GM23338 (cell line): ENCODE measurements around the gene CFAP410. TPM values are rescaled to one million over a fixed set of nuclear protein-coding genes. Genes with fewer than 3 reads are reported as not detected.

Source experiments
- ATAC-seq: fragments of 200-7000 bp; cut with Tn5 transposase; 3 replicates; pipeline ENCODE4 v1.9.1; 2020
- DNase-seq: peaks from one replicate; pipeline ENCODE4 v3.0.0-alpha.2; 2015; ENCODE audit warnings: low spot score
- H2AFZ ChIP-seq: fragments of 200-600 bp; sonication (generic); 2 replicates; pipeline ENCODE4 v1.8.0; 2016; ENCODE audit warnings: antibody characterized with exemption, mild to moderate bottlenecking, moderate library complexity
- H3F3A ChIP-seq: fragments of 200-600 bp; sonication (generic); replicated peaks from 2 replicates; pipeline ENCODE4 v1.8.0; 2017; ENCODE audit warnings: antibody characterized with exemption, mixed run types, low read depth
- H3K27ac ChIP-seq: fragments of 200-600 bp; sonication (generic); 2 replicates; pipeline ENCODE4 v1.6.1; 2016; ENCODE audit warnings: low read depth
- H3K27me3 ChIP-seq: fragments of 200-600 bp; sonication (generic); 2 replicates; pipeline ENCODE4 v1.8.0; 2016; ENCODE audit warnings: mild to moderate bottlenecking, mixed run types, moderate library complexity; ENCODE audit not compliant: insufficient read depth
- H3K36me3 ChIP-seq: fragments of 200-600 bp; sonication (generic); 2 replicates; pipeline ENCODE4 v1.8.0; 2016; ENCODE audit warnings: mild to moderate bottlenecking; ENCODE audit not compliant: insufficient read depth
- H3K4me1 ChIP-seq: fragments of 200-600 bp; sonication (generic); 2 replicates; pipeline ENCODE4 v1.8.0; 2016; ENCODE audit warnings: mild to moderate bottlenecking, moderate library complexity; ENCODE audit not compliant: insufficient read depth
- H3K4me2 ChIP-seq: fragments of 200-600 bp; sonication (generic); 2 replicates; pipeline ENCODE4 v1.7.1; 2017; ENCODE audit warnings: mixed run types
- H3K4me3 ChIP-seq: fragments of 200-600 bp; sonication (generic); 2 replicates; pipeline ENCODE4 v1.6.1; 2016; ENCODE audit warnings: mixed run types
- H3K79me2 ChIP-seq: fragments of 200-600 bp; sonication (generic); replicated peaks from 2 replicates; pipeline ENCODE4 v1.8.0; 2017; ENCODE audit warnings: mild to moderate bottlenecking; ENCODE audit not compliant: insufficient read depth
- H3K9me2 ChIP-seq: fragments of 200-600 bp; sonication (generic); 2 replicates; pipeline ENCODE4 v1.8.0; 2017; ENCODE audit not compliant: insufficient read depth
- H4K20me1 ChIP-seq: fragments of 200-600 bp; sonication (generic); replicated peaks from 2 replicates; pipeline ENCODE4 v1.8.0; 2017; ENCODE audit warnings: mild to moderate bottlenecking; ENCODE audit not compliant: insufficient read depth
- H3K27ac Mint-ChIP-seq: 2 replicates; pipeline ENCODE4 v1.8.0; 2020; ENCODE audit warnings: inconsistent platforms, mild to moderate bottlenecking, moderate library complexity, mixed read lengths
- H3K27me3 Mint-ChIP-seq: 3 replicates; pipeline ENCODE4 v1.8.0; 2022; ENCODE audit warnings: low read depth, mild to moderate bottlenecking, moderate library complexity, mixed read lengths, inconsistent platforms; ENCODE audit not compliant: insufficient read depth, poor library complexity
- H3K36me3 Mint-ChIP-seq: 3 replicates; pipeline ENCODE4 v1.8.0; 2021; ENCODE audit warnings: low read depth, mild to moderate bottlenecking, inconsistent platforms, moderate library complexity, mixed read lengths
- H3K4me1 Mint-ChIP-seq: 3 replicates; pipeline ENCODE4 v1.8.0; 2020; ENCODE audit warnings: mild to moderate bottlenecking, inconsistent platforms, mixed read lengths
- H3K4me3 Mint-ChIP-seq: 3 replicates; pipeline ENCODE4 v1.8.0; 2021; ENCODE audit warnings: moderate library complexity, mild to moderate bottlenecking, inconsistent platforms, mixed read lengths
- H3K9me3 Mint-ChIP-seq: 3 replicates; pipeline ENCODE4 v1.8.0; 2020; ENCODE audit warnings: moderate library complexity, mild to moderate bottlenecking, inconsistent platforms, mixed read lengths
- CREB1 ChIP-seq: fragments of 250-450 bp; sonication (Bioruptor Pico); IDR thresholded peaks from 2 replicates; pipeline ENCODE4 v1.5.0; 2020; ENCODE audit warnings: low read depth, mild to moderate bottlenecking, moderate library complexity
- EZH2 ChIP-seq: fragments of 200-600 bp; sonication (generic); IDR thresholded peaks from one replicate; pipeline ENCODE4 v1.8.0; 2017; ENCODE audit warnings: antibody characterized with exemption, mild to moderate bottlenecking, low read depth; ENCODE audit not compliant: unreplicated experiment
- EZH2phosphoT487 ChIP-seq: fragments of 200-600 bp; sonication (generic); IDR thresholded peaks from one replicate; pipeline ENCODE4 v1.8.1; 2018; ENCODE audit warnings: antibody characterized with exemption; ENCODE audit not compliant: unreplicated experiment
- JUNB ChIP-seq: IDR thresholded peaks from one replicate; pipeline ENCODE4 v1.6.1; 2016; ENCODE audit warnings: antibody characterized with exemption; ENCODE audit not compliant: unreplicated experiment
- NANOG ChIP-seq: IDR thresholded peaks from 2 replicates; pipeline ENCODE4 v1.6.1; 2016; ENCODE audit warnings: antibody characterized with exemption, borderline replicate concordance
- POLR2AphosphoS5 ChIP-seq: IDR thresholded peaks from 2 replicates; pipeline ENCODE4 v1.6.1; 2016; ENCODE audit warnings: antibody characterized with exemption, low read depth
- STAT1 ChIP-seq: IDR thresholded peaks from one replicate; pipeline ENCODE4 v1.6.1; 2016; ENCODE audit warnings: antibody characterized with exemption; ENCODE audit not compliant: unreplicated experiment
- ZNF114 ChIP-seq: fragments of 250-450 bp; sonication (Bioruptor Pico); IDR thresholded peaks from 2 replicates; pipeline ENCODE4 v1.5.0; 2020; ENCODE audit warnings: mild to moderate bottlenecking, moderate library complexity
- ZNF331 ChIP-seq: fragments of 250-450 bp; sonication (Bioruptor Pico); IDR thresholded peaks from 2 replicates; pipeline ENCODE4 v1.5.0; 2020; ENCODE audit warnings: low read depth, mild to moderate bottlenecking, moderate library complexity
- polyA plus RNA-seq: library from polyadenylated mRNA; unstranded; fragments of >200 nt; fragmentation: Nextera tagmentation; extraction: Ambion mirVana; gene quantifications from 2 replicates; pipeline ENCODE4 v1.2.1, GENCODE V29; 2016
- total RNA-seq: library from RNA; depleted of rRNA; stranded (reverse); fragments of >200 nt; shearing (Covaris generic); gene quantifications from 2 replicates; pipeline ENCODE4 v1.2.3, GENCODE V29; 2014
- TF ChIP-seq, protein P1 (sequence below): IDR thresholded peaks from one replicate; pipeline ENCODE4 v1.6.1; 2018; ENCODE audit warnings: antibody characterized with exemption; ENCODE audit not compliant: unreplicated experiment
- TF ChIP-seq, protein P2 (sequence below), 2 experiments: fragments of 200-600 bp in 1 of 2; sonication (generic) in 1 of 2; conservative IDR thresholded peaks; 2 replicates each; pipeline versions ENCODE4 v1.5.1 to v1.6.1; 2016 to 2017; ENCODE audit warnings: antibody characterized with exemption in 2 of 2, low read depth in 2 of 2, mild to moderate bottlenecking in 2 of 2, moderate library complexity in 1 of 2
- TF ChIP-seq, protein P3 (sequence below): IDR thresholded peaks from 2 replicates; pipeline ENCODE4 v1.6.1; 2016; ENCODE audit warnings: antibody characterized with exemption

Gene CFAP410
- total and polyA plus RNA-seq, 2 experiments from 2014 or later, result 11.0 to 24.0 TPM

DNA sequence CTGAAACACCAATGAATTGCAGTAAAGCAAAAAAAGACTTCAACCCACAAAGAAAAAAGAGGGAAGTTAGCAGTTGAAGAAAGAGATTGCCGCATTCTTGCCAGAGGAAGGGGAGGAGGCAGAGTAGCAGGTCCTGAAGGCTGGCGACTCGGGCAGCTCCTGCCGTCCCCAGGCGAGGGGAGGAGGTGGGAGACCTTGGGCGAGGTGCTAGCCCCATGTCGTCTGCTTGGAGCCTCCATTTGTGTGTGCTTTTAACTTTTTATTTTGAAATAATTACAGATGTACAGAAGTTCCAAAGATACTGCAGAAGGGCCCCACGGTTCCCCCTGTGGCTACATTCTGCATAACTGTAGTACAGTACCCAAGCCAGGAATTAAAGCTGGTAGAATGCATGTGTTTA, 21.0 kb upstream of the CFAP410 start:
- Histone ChIP-seq H3K4me2 (no peak overlapping the region), H3K36me3 (no peaks in the 10 kb centered on the region), H3K27ac (no peak overlapping the region), H3K4me3 (no peak overlapping the region), H3K27me3 (no peaks in the 10 kb centered on the region), H4K20me1 (no peaks in the 10 kb centered on the region), H3K9me2 (peaks cover 3% of the 10 kb centered on the region; the same call in 1 of the 2 replicates), H3K79me2 (no peaks in the 10 kb centered on the region), H3K4me1 (no peaks in the 10 kb centered on the region), H3F3A (no peaks in the 10 kb centered on the region), H2AFZ (no peak overlapping the region)
- Mint-ChIP-seq H3K4me3 (no peak overlapping the region), H3K4me1 (no peaks in the 10 kb centered on the region), H3K36me3 (no peaks in the 10 kb centered on the region), H3K27me3 (peaks cover 11% of the 10 kb centered on the region), H3K9me3 (no peaks in the 10 kb centered on the region; the same call in 2 of the 3 replicates), H3K27ac (no peak overlapping the region)
- ATAC-seq, result no peak; the same call in 2 of the 3 replicates
- TF ChIP-seq EZH2, result no peak
- TF ChIP-seq, protein P1, sequence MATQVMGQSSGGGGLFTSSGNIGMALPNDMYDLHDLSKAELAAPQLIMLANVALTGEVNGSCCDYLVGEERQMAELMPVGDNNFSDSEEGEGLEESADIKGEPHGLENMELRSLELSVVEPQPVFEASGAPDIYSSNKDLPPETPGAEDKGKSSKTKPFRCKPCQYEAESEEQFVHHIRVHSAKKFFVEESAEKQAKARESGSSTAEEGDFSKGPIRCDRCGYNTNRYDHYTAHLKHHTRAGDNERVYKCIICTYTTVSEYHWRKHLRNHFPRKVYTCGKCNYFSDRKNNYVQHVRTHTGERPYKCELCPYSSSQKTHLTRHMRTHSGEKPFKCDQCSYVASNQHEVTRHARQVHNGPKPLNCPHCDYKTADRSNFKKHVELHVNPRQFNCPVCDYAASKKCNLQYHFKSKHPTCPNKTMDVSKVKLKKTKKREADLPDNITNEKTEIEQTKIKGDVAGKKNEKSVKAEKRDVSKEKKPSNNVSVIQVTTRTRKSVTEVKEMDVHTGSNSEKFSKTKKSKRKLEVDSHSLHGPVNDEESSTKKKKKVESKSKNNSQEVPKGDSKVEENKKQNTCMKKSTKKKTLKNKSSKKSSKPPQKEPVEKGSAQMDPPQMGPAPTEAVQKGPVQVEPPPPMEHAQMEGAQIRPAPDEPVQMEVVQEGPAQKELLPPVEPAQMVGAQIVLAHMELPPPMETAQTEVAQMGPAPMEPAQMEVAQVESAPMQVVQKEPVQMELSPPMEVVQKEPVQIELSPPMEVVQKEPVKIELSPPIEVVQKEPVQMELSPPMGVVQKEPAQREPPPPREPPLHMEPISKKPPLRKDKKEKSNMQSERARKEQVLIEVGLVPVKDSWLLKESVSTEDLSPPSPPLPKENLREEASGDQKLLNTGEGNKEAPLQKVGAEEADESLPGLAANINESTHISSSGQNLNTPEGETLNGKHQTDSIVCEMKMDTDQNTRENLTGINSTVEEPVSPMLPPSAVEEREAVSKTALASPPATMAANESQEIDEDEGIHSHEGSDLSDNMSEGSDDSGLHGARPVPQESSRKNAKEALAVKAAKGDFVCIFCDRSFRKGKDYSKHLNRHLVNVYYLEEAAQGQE, result no peak
- TF ChIP-seq, protein P2, sequence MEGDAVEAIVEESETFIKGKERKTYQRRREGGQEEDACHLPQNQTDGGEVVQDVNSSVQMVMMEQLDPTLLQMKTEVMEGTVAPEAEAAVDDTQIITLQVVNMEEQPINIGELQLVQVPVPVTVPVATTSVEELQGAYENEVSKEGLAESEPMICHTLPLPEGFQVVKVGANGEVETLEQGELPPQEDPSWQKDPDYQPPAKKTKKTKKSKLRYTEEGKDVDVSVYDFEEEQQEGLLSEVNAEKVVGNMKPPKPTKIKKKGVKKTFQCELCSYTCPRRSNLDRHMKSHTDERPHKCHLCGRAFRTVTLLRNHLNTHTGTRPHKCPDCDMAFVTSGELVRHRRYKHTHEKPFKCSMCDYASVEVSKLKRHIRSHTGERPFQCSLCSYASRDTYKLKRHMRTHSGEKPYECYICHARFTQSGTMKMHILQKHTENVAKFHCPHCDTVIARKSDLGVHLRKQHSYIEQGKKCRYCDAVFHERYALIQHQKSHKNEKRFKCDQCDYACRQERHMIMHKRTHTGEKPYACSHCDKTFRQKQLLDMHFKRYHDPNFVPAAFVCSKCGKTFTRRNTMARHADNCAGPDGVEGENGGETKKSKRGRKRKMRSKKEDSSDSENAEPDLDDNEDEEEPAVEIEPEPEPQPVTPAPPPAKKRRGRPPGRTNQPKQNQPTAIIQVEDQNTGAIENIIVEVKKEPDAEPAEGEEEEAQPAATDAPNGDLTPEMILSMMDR (conservative IDR thresholded peaks at IDR 0.05; ENCODE audit: low read depth in 2 of 2), result peak in 1 of 2 experiments; percentile 32; a peak in 2 of 4 replicates
- no peak for DNase-seq

DNA sequence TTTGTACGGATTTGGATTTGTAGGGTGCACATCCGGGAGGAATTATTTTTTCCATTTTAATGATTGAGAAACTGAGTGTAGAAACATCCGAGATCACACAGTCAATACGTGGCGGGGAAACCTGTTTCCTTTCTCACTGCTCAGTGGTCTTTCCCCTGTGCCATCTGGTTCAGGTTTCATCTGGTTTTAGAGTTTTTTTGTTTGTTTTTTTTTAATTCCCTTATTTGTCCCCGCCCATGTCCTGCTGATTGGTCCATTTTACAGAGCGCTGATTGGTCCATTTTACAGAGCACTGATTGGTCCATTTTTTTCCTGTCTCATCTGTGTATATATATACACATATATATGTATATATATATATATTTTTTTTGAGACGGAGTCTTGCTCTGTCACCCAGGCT, 20.2 kb upstream of the CFAP410 start:
- no peak overlapping the region for H3K4me3 ChIP-seq
- no peaks in the 10 kb centered on the region for H4K20me1 ChIP-seq
- no peaks in the 10 kb centered on the region for H3K27me3 ChIP-seq
- H3K36me3 Mint-ChIP-seq, result no peaks in the 10 kb centered on the region
- no peaks in the 10 kb centered on the region for H3K4me1 Mint-ChIP-seq
- H3K36me3 ChIP-seq, result no peaks in the 10 kb centered on the region
- no peak overlapping the region for H3K4me2 ChIP-seq
- H3K4me1 ChIP-seq, result no peaks in the 10 kb centered on the region
- no peak for DNase-seq
- H3K79me2 ChIP-seq, result no peaks in the 10 kb centered on the region
- H3K27ac ChIP-seq, result no peak overlapping the region
- ATAC-seq, result no peak
- no peaks in the 10 kb centered on the region for H3F3A ChIP-seq
- H3K27me3 Mint-ChIP-seq, result peaks cover 11% of the 10 kb centered on the region
- no peak overlapping the region for H3K4me3 Mint-ChIP-seq
- H2AFZ ChIP-seq, result no peak overlapping the region
- H3K9me3 Mint-ChIP-seq, result no peaks in the 10 kb centered on the region; the same call in 2 of the 3 replicates
- no peak overlapping the region for H3K27ac Mint-ChIP-seq
- peaks cover 3% of the 10 kb centered on the region; the same call in 1 of the 2 replicates for H3K9me2 ChIP-seq
- no peak for TF ChIP-seq CREB1 (CRISPR knock-in tag)
- no peak for TF ChIP-seq EZH2phosphoT487
- TF ChIP-seq JUNB, result no peak
- TF ChIP-seq, protein P3, sequence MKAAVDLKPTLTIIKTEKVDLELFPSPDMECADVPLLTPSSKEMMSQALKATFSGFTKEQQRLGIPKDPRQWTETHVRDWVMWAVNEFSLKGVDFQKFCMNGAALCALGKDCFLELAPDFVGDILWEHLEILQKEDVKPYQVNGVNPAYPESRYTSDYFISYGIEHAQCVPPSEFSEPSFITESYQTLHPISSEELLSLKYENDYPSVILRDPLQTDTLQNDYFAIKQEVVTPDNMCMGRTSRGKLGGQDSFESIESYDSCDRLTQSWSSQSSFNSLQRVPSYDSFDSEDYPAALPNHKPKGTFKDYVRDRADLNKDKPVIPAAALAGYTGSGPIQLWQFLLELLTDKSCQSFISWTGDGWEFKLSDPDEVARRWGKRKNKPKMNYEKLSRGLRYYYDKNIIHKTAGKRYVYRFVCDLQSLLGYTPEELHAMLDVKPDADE, result no peak
- no peak for TF ChIP-seq ZNF114 (CRISPR knock-in tag)
- TF ChIP-seq, protein P2 (conservative IDR thresholded peaks at IDR 0.05; ENCODE audit: low read depth in 2 of 2), result no peak
- TF ChIP-seq, protein P1, result no peak
- no peak for TF ChIP-seq STAT1
- TF ChIP-seq ZNF331 (CRISPR knock-in tag), result no peak
- no peak for TF ChIP-seq POLR2AphosphoS5
- no peak for TF ChIP-seq EZH2
- TF ChIP-seq NANOG, result no peak
